Omental fat pad (tissue), 4 donors: Measurements from ENCODE around the gene KLK13. TPM values are rescaled to one million over a fixed set of nuclear protein-coding genes. Genes with fewer than 3 reads are reported as not detected.
A peak's percentile ranks its signal among the peaks of the same experiment; 100 is the strongest.

Source experiments
- ATAC-seq: fragments of 150-250 bp; one replicate; pipeline ENCODE4 v1.9.1; 2016; ENCODE audit warnings: mild to moderate bottlenecking, moderate library complexity; ENCODE audit not compliant: low FRiP score
- DNase-seq: peaks from one replicate; pipeline ENCODE4 v3.0.0-alpha.2; 2019; ENCODE audit warnings: low spot score
- total RNA-seq, 4 donors: library from RNA; depleted of rRNA; stranded (reverse); fragments of >200 nt; gene quantifications; one replicate each; pipeline ENCODE4 v1.1.0, GENCODE V29; 2016
- TF ChIP-seq, protein P1 (sequence below), 3 donors: fragments of 450-650 bp; IDR thresholded peaks; one replicate each; pipeline ENCODE4 v1.5.1; 2016 to 2017; ENCODE audit warnings: antibody characterized with exemption in 3 of 3, mild to moderate bottlenecking in 3 of 3, moderate library complexity in 2 of 3

Gene KLK13
- total RNA-seq, 4 donors from 2014 or later = not detected

DNA sequence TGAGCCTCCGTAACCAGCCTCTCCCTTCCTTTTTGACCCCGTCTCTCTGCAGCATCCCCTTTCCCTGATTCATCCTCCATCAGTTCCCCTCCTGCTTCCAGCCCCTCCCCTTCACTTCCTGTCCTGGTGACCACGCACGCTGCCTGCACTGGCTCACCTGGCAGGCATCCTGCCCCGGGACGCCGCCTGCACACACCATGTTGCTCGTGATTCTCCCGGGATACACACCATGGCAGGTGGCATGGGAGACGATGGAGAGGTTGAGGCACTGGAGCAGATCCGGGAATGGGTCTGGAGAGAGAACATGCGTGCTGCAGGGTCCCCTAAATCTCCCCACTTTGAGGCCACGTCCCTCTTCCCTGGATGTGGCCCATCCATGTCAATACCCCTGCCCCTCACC lies 34.3 kb downstream of the KLK13 start:
- DNase-seq (no peak), ATAC-seq (no peak)
- TF ChIP-seq, protein P1, sequence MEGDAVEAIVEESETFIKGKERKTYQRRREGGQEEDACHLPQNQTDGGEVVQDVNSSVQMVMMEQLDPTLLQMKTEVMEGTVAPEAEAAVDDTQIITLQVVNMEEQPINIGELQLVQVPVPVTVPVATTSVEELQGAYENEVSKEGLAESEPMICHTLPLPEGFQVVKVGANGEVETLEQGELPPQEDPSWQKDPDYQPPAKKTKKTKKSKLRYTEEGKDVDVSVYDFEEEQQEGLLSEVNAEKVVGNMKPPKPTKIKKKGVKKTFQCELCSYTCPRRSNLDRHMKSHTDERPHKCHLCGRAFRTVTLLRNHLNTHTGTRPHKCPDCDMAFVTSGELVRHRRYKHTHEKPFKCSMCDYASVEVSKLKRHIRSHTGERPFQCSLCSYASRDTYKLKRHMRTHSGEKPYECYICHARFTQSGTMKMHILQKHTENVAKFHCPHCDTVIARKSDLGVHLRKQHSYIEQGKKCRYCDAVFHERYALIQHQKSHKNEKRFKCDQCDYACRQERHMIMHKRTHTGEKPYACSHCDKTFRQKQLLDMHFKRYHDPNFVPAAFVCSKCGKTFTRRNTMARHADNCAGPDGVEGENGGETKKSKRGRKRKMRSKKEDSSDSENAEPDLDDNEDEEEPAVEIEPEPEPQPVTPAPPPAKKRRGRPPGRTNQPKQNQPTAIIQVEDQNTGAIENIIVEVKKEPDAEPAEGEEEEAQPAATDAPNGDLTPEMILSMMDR (IDR thresholded peaks at IDR 0.05) = no peak

DNA sequence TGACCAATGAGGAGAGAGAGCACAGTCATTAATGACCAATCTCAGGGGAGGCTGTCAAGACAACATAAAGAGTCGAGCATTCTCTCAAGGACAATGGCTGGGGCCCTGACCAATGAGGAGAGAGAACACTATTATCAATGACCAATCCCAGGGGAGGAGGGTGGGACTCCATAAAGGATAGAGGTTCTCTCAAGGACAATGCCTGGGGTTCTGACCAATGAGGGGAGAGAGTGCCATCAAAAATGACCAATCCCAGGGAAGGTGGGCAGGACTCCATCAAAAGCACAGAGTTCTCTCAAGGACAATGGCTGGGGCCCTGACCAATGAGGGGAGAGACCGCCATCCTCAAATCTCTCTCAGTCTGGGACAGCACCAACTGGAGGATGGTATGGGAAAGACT lies 35.2 kb downstream of the KLK13 start:
- no peak for ATAC-seq
- TF ChIP-seq, protein P1 (IDR thresholded peaks at IDR 0.05) = no peak
- DNase-seq = no peak

DNA sequence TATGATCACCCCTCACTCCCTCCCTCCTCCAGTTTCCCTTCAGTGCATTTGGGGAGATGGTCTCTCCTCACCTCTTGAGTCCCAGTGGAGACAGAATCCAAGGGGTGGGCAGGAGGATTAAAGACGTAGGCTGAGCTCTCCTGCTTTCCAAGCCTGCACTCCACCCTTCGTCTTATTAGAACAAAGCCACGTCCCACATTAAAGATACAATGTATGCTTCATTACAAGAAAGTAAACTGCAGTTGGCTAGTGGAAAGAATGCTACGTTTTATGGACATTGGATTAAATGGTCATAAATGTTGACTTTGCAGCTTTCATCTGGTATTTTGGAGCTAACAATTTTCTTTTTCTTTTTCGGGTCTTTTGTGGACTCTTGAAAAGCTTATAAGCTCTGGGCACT lies 37.0 kb downstream of the KLK13 start:
- no peak for DNase-seq
- TF ChIP-seq, protein P1 (IDR thresholded peaks at IDR 0.05) = no peak
- no peak for ATAC-seq

DNA sequence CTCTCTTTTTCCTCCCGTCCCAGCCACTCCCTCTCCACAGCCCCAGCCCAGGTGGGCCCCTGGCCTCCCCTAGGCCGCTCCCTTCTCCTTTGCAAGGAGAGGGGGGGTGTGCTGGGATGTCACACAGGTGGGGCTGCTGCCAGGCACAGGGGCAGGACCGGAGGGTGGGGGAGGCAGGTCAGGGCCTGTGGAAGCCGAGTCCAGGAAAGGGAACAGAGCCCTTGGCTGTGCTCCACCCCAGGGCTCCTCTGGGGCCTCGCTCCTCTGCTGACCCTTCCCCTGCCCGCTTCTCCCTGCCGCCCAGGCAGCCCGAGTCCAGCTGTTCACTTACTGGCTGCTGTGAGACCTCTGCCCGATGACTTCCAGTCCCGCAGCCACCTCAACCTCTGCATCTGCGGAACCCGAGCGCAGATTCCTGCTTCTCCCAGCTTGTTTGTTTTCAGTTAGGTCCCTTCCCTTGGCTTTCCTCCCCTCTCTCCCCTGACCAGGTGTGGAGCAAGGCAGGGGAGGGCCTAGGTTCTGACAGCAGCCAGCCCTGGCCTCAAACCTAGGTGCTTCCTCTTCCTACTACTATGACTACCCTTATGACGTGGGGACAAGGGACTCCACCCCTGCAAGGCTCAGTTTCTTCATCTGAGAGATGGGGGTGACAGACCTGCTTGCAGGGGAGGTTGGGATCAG lies 37.6 kb downstream of the KLK13 start:
- ATAC-seq = no peak
- TF ChIP-seq, protein P1 (IDR thresholded peaks at IDR 0.05) = no peak
- DNase-seq = no peak

DNA sequence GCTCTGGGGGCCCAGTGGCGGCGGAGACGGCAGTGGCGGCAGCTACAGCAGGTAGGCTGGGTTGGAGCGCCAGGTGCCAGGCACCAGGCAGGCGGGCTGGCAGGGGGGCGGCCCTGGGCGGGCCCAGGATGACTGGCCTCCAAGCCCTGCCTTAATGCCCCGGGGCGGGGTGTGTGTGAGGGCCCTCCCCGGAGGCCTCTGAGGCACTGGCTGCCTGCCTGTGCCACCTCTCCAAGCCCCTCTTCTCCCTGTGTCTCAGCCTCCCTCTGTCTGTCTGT lies 38.4 kb downstream of the KLK13 start, which contains the start of gene KLK11:
KLK11 (minus strand) TSS at position 63 of the 278 bp plus-strand sequence. CDS start 985 bp downstream, outside the sequence.
- DNase-seq = no peak
- TF ChIP-seq, protein P1 (IDR thresholded peaks at IDR 0.05) = no peak
- ATAC-seq = peak; percentile 94

DNA sequence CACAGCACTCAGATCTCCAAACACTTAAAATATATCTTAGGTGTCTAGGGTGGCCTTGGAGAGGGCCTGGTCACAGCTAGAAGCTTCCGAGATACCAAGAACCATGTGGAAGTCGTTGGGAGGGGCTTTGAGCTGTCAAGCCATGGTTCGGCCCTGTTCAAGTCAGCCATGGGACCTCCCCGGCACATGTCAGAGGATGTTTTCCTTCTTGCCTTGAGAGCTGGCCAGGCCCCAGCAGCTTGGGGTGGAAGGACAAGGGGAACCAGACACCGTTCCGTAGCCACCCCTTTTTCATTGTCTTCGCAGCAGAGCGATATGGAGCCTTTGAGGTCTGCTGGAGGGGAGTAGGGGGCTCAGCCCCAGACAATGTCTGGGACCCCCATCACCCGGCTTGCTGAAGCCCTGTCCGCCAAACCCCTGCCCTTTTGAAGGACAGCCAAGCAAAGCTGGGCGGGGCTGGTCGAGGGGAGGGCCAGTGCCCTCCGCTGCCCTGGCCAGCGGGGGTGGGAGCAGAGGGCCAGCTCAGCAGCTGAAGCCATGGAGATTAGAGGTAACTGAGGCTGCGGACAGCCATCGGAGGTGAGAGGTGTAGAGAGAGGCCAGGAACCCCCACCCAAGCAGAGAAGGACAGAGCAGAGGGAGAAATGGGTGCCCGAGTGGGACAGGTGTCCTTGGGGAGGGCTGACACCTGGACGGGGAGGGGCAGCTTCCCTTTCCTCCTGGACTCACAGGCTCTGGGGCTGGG lies 38.9 kb downstream of the KLK13 start:
- TF ChIP-seq, protein P1 (IDR thresholded peaks at IDR 0.05) = no peak
- no peak for DNase-seq
- peak; percentile 67 for ATAC-seq

DNA sequence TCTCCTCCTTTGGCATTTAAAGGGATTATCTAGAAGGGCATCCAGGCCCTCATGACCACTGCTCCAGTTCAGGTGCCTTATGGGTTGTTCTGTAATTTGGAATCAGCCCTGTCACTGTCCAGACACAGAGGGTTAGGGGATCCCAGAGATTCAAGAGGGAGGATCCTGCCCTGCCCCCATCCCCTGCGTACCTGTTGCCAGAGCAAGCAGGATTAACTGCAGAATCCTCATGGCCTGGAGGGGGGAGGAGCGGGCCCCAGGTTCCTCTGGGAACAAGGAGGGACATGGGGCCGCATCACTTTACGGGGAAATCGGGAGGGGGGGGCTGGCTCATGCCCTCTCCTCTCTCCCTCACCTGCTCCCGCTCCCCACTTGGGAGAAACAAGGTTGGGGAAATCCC lies 39.5 kb downstream of the KLK13 start:
- ATAC-seq = no peak

More for the DNA sequence above, 39.5 kb downstream of the KLK13 start:
- no peak for DNase-seq
- TF ChIP-seq, protein P1 (IDR thresholded peaks at IDR 0.05) = no peak
